WTC11 (cell line): ENCODE data around the gene WRAP73. TPM values are rescaled to one million over a fixed set of nuclear protein-coding genes. Genes with fewer than 3 reads are reported as not detected.

Source experiments
- ATAC-seq: fragments of 200-7000 bp; cut with Tn5 transposase; 2 replicates; pipeline ENCODE4 v1.10.0; 2021; ENCODE audit warnings: mild to moderate bottlenecking, moderate library complexity
- CTCF ChIA-PET: fragments of 300-600 bp; sonication (Branson Sonifier 250); formaldehyde crosslinking; loops from one replicate; lab custom pipeline; 2021; ENCODE audit warnings: antibody characterized with exemption; lab: Charles Lee
- POLR2A ChIA-PET: fragments of 350-600 bp; sonication (Branson Sonifier 250); formaldehyde crosslinking; loops from one replicate; lab custom pipeline; 2021; ENCODE audit warnings: antibody characterized with exemption; lab: Charles Lee
- DNase-seq: peaks from one replicate; pipeline ENCODE4 v3.0.0; 2021; ENCODE audit warnings: low spot score
- H3K27ac Mint-ChIP-seq: 2 replicates; pipeline ENCODE4 v1.8.0; 2021; ENCODE audit warnings: mixed read lengths
- H3K27me3 Mint-ChIP-seq: 2 replicates; pipeline ENCODE4 v1.8.0; 2021; ENCODE audit warnings: low read depth, mild to moderate bottlenecking, moderate library complexity, mixed read lengths
- H3K36me3 Mint-ChIP-seq: 2 replicates; pipeline ENCODE4 v1.8.0; 2021; ENCODE audit warnings: mixed read lengths
- H3K4me1 Mint-ChIP-seq: 2 replicates; pipeline ENCODE4 v1.8.0; 2022; ENCODE audit warnings: mixed read lengths
- H3K4me3 Mint-ChIP-seq: 2 replicates; pipeline ENCODE4 v1.8.0; 2021; ENCODE audit warnings: mild to moderate bottlenecking, moderate library complexity, mixed read lengths
- H3K9me3 Mint-ChIP-seq: 2 replicates; pipeline ENCODE4 v1.8.0; 2021; ENCODE audit warnings: mixed read lengths
- AR ChIP-seq: fragments of 250-450 bp; sonication (Bioruptor Pico); IDR thresholded peaks from 2 replicates; pipeline ENCODE4 v1.9.0; 2021; ENCODE audit warnings: mild to moderate bottlenecking
- ATF6 ChIP-seq: sonication (generic); formaldehyde crosslinking; IDR thresholded peaks from 2 replicates; pipeline ENCODE4 v1.8.1; 2023; ENCODE audit warnings: mild to moderate bottlenecking, missing genetic modification reagents
- E2F1 ChIP-seq: sonication (generic); formaldehyde crosslinking; IDR thresholded peaks from 2 replicates; pipeline ENCODE4 v1.8.0; 2022; ENCODE audit warnings: mild to moderate bottlenecking, missing genetic modification reagents
- E2F5 ChIP-seq: sonication (generic); formaldehyde crosslinking; IDR thresholded peaks from 2 replicates; pipeline ENCODE4 v1.8.1; 2022; ENCODE audit warnings: mild to moderate bottlenecking, moderate library complexity, missing genetic modification reagents
- FOXP4 ChIP-seq: sonication (generic); formaldehyde crosslinking; IDR thresholded peaks from 2 replicates; pipeline ENCODE4 v1.8.0; 2022; ENCODE audit warnings: mild to moderate bottlenecking, missing genetic modification reagents
- HMGA2 ChIP-seq: fragments of 250-450 bp; sonication (Bioruptor Pico); IDR thresholded peaks from 2 replicates; pipeline ENCODE4 v1.4.0; 2021; ENCODE audit warnings: mild to moderate bottlenecking, moderate library complexity
- PREB ChIP-seq: sonication (generic); formaldehyde crosslinking; IDR thresholded peaks from 2 replicates; pipeline ENCODE4 v1.8.1; 2022; ENCODE audit warnings: mild to moderate bottlenecking, missing genetic modification reagents, moderate library complexity, borderline replicate concordance
- ZNF138 ChIP-seq: sonication (generic); formaldehyde crosslinking; conservative IDR thresholded peaks from 2 replicates; pipeline ENCODE4 v1.8.1; 2022; ENCODE audit warnings: mild to moderate bottlenecking, moderate library complexity, missing genetic modification reagents
- ZNF425 ChIP-seq: fragments of 250-450 bp; sonication (Bioruptor Pico); conservative IDR thresholded peaks from 2 replicates; pipeline ENCODE4 v1.9.0; 2021; ENCODE audit warnings: mild to moderate bottlenecking
- total RNA-seq: library from RNA; stranded (reverse); gene quantifications from 3 replicates; pipeline ENCODE4 v1.2.3, GENCODE V29; 2021

WRAP73 gene
- total RNA-seq, 1 experiment from 2014 or later, result 39.2 TPM

GRCh38 chr1:3680488-3681230 is 30.8 kb upstream of the WRAP73 start (continued):
- no peak for TF ChIP-seq ATF6 (CRISPR knock-in tag)
- no peak for TF ChIP-seq ZNF425 (CRISPR knock-in tag)
- TF ChIP-seq E2F1 (CRISPR knock-in tag), result no peak

GRCh38 chr1:3679799-3680453 is 30.0 kb upstream of the WRAP73 start:
- Mint-ChIP-seq H3K27ac (no peak overlapping the region), H3K27me3 (peaks cover 7% of the 10 kb centered on the region), H3K4me3 (no peak overlapping the region), H3K9me3 (peaks cover 6% of the 10 kb centered on the region; the same call in 1 of the 2 replicates), H3K36me3 (peaks cover 3% of the 10 kb centered on the region; the same call in 1 of the 2 replicates), H3K4me1 (peaks cover 15% of the 10 kb centered on the region)
- no peak for ATAC-seq
- ChIA-PET POLR2A (no interaction called here), CTCF (interaction anchor here (0.6 kb wide), 1 partner anchor 64 kb away, joined by 3 read pairs; no protein-coding TSS in a partner anchor)
- no peak for TF ChIP-seq FOXP4 (CRISPR knock-in tag)
- TF ChIP-seq ZNF138 (CRISPR knock-in tag), result no peak
- no peak for TF ChIP-seq PREB (CRISPR knock-in tag)
- no peak for TF ChIP-seq E2F5 (CRISPR knock-in tag)
- no peak for TF ChIP-seq HMGA2 (CRISPR knock-in tag)
- TF ChIP-seq AR, result no peak
- DNase-seq, result no peak
